Measurements from ENCODE around the gene TRAPPC12.

- TF ChIP-seq, protein P1, sequence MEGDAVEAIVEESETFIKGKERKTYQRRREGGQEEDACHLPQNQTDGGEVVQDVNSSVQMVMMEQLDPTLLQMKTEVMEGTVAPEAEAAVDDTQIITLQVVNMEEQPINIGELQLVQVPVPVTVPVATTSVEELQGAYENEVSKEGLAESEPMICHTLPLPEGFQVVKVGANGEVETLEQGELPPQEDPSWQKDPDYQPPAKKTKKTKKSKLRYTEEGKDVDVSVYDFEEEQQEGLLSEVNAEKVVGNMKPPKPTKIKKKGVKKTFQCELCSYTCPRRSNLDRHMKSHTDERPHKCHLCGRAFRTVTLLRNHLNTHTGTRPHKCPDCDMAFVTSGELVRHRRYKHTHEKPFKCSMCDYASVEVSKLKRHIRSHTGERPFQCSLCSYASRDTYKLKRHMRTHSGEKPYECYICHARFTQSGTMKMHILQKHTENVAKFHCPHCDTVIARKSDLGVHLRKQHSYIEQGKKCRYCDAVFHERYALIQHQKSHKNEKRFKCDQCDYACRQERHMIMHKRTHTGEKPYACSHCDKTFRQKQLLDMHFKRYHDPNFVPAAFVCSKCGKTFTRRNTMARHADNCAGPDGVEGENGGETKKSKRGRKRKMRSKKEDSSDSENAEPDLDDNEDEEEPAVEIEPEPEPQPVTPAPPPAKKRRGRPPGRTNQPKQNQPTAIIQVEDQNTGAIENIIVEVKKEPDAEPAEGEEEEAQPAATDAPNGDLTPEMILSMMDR (IDR thresholded peaks at IDR 0.05): no peak
- no peak for TF ChIP-seq ZFX (IDR thresholded peaks at IDR 0.05; ENCODE audit: borderline replicate concordance)
Observed at GRCh38 chr2:3376821-3377220, 2.7 kb upstream of the TRAPPC12 start.

All from 22Rv1 (cell line).